HFFc6 (cell line): Measurements from ENCODE around the gene DNM2. TPM values are rescaled to one million over a fixed set of nuclear protein-coding genes. Genes with fewer than 3 reads are reported as not detected.

Source experiments
- DNase-seq: peaks from one replicate; pipeline ENCODE4 v3.0.0-alpha.2; 2018
- H3K27ac Mint-ChIP-seq: 2 replicates; pipeline ENCODE4 v1.8.0; 2020; ENCODE audit warnings: mild to moderate bottlenecking, mixed read lengths
- H3K27me3 Mint-ChIP-seq: 2 replicates; pipeline ENCODE4 v1.8.0; 2021; ENCODE audit warnings: mild to moderate bottlenecking, moderate library complexity, mixed read lengths; ENCODE audit not compliant: insufficient read depth
- H3K36me3 Mint-ChIP-seq: 2 replicates; pipeline ENCODE4 v1.8.0; 2021; ENCODE audit warnings: low read depth, mixed read lengths
- H3K4me1 Mint-ChIP-seq: 2 replicates; pipeline ENCODE4 v1.8.0; 2020; ENCODE audit warnings: low read depth, mixed read lengths
- H3K4me3 Mint-ChIP-seq: 2 replicates; pipeline ENCODE4 v1.8.0; 2020; ENCODE audit warnings: mild to moderate bottlenecking, moderate library complexity, mixed read lengths
- H3K9me3 Mint-ChIP-seq: 2 replicates; pipeline ENCODE4 v1.8.0; 2020; ENCODE audit warnings: mild to moderate bottlenecking, mixed read lengths
- total RNA-seq, 6 experiments: library from RNA; stranded (reverse); fragmentation: NEBNext Ultra II Directional; extraction: Animal tissue kit (Norgen Biotek cat#: 25700); gene quantifications; 2 replicates in 1 of 6; 3 replicates in 5 of 6; pipeline ENCODE4 v1.2.3, GENCODE V29; 2021
- TF ChIP-seq, protein P1 (sequence below): fragments of 200-600 bp; sonication (generic); IDR thresholded peaks from 2 replicates; pipeline ENCODE4 v1.5.0; 2021; ENCODE audit warnings: antibody characterized with exemption, mild to moderate bottlenecking

The DNM2 gene
- total RNA-seq, 6 experiments from 2014 or later = 91.5 to 122 (median 99.5) TPM

DNA sequence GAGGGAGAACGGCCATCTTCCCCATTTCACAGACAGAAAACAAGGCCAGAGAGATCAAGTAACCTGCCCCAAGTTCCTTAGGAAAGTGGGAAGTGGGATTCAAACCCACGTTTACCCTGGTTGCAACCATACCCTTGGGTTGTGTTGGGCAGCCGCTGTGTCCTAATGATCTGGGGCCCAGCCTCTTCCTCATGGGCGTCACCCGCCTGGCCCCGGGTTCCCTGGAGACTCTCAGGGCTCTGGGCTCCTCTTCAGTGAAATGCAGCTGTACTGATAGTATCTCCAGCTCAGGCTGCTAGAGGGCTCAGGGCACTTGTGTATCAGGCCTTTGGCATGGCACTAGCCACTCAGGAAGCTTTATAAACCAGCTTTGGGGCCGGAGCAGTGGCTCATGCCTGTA lies 108.4 kb downstream of the DNM2 start:
- no peak for DNase-seq
- no peaks in the 10 kb centered on the region for H3K9me3 Mint-ChIP-seq
- peaks cover 1% of the 10 kb centered on the region for H3K27me3 Mint-ChIP-seq
- H3K36me3 Mint-ChIP-seq = peaks cover 11% of the 10 kb centered on the region
- H3K27ac Mint-ChIP-seq = no peak overlapping the region
- H3K4me3 Mint-ChIP-seq = no peak overlapping the region
- TF ChIP-seq, protein P1, sequence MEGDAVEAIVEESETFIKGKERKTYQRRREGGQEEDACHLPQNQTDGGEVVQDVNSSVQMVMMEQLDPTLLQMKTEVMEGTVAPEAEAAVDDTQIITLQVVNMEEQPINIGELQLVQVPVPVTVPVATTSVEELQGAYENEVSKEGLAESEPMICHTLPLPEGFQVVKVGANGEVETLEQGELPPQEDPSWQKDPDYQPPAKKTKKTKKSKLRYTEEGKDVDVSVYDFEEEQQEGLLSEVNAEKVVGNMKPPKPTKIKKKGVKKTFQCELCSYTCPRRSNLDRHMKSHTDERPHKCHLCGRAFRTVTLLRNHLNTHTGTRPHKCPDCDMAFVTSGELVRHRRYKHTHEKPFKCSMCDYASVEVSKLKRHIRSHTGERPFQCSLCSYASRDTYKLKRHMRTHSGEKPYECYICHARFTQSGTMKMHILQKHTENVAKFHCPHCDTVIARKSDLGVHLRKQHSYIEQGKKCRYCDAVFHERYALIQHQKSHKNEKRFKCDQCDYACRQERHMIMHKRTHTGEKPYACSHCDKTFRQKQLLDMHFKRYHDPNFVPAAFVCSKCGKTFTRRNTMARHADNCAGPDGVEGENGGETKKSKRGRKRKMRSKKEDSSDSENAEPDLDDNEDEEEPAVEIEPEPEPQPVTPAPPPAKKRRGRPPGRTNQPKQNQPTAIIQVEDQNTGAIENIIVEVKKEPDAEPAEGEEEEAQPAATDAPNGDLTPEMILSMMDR = no peak
- H3K4me1 Mint-ChIP-seq = no peaks in the 10 kb centered on the region

DNA sequence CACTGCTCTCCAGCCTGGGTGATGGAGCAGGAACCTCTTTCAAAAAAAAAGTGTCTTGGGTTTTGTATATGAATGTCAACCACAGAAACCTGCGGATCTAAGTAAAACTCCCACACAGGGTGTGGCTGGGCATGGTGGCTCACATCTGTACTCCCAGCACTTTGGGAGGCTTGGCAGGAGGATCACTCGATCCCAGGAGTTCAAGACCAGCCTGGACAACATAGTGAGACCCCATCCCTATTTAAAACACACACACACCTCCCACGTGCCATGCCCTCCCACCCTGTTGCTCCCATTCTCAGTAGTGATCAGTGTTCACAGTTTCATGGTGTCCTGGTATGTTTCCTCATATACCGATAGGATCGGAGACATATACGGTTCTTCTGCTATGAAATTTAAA lies 109.0 kb downstream of the DNM2 start:
- no peaks in the 10 kb centered on the region for H3K4me1 Mint-ChIP-seq
- no peak overlapping the region for H3K27ac Mint-ChIP-seq
- TF ChIP-seq, protein P1 = no peak
- DNase-seq = no peak
- H3K27me3 Mint-ChIP-seq = peaks cover 1% of the 10 kb centered on the region
- no peaks in the 10 kb centered on the region for H3K9me3 Mint-ChIP-seq
- H3K36me3 Mint-ChIP-seq = peaks cover 10% of the 10 kb centered on the region
- H3K4me3 Mint-ChIP-seq = no peak overlapping the region

DNA sequence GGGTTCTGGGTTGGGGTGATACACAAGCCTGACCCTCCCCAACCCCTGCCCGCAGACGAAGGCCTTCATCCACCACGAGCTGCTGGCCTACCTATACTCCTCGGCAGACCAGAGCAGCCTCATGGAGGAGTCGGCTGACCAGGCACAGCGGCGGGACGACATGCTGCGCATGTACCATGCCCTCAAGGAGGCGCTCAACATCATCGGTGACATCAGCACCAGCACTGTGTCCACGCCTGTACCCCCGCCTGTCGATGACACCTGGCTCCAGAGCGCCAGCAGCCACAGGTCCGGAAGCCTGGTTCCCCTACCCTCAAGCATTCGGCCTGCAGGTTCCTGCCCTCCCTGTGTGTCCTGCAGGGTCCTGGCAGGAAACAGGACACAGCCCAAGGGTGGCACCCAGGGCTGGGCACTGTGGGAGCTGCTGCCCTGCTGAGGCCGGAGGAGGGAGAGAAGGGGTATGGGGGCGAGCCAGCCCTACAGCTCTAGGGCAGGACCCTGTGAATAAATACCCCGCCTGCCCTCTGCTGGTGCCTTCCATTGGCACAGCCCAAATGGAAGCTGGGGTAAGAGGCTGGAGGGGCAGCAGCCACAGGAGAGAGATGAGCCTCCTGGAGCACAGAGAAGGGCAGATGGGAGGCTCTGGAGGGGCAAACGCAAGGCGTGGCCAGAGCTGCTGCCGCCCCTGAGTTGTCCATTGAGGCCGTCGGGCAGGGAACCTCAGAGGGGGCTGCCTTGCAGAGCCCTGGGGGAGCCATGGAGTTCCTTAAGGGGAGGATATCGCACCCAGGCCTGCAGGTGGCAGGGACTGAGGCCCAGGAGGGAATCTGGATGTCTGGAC lies 111.3 kb downstream of the DNM2 start:
- TF ChIP-seq, protein P1 = peak; percentile 47
- no peak overlapping the region for H3K27ac Mint-ChIP-seq
- peaks cover 1% of the 10 kb centered on the region for H3K27me3 Mint-ChIP-seq
- DNase-seq = no peak
- H3K4me3 Mint-ChIP-seq = no peak overlapping the region
- H3K9me3 Mint-ChIP-seq = no peaks in the 10 kb centered on the region
- H3K4me1 Mint-ChIP-seq = no peaks in the 10 kb centered on the region
- H3K36me3 Mint-ChIP-seq = peaks cover 7% of the 10 kb centered on the region

DNA sequence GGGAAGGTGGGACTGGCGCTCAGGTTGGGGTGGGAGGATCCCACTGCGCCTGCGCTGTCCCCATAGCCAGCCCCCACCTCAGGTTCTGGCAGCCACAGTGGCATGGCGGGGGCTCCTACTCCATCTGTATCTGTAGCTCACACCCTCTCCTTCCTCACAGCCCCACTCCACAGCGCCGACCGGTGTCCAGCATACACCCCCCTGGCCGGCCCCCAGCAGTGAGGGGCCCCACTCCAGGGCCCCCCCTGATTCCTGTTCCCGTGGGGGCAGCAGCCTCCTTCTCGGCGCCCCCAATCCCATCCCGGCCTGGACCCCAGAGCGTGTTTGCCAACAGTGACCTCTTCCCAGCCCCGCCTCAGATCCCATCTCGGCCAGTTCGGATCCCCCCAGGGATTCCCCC lies 112.1 kb downstream of the DNM2 start:
- peaks cover 5% of the 10 kb centered on the region; the same call in 1 of the 2 replicates for H3K36me3 Mint-ChIP-seq
- no peaks in the 10 kb centered on the region for H3K4me1 Mint-ChIP-seq
- H3K9me3 Mint-ChIP-seq = no peaks in the 10 kb centered on the region
- TF ChIP-seq, protein P1 = no peak
- no peak overlapping the region for H3K4me3 Mint-ChIP-seq
- no peak overlapping the region for H3K27ac Mint-ChIP-seq
- peaks cover 1% of the 10 kb centered on the region for H3K27me3 Mint-ChIP-seq
- DNase-seq = no peak

DNA sequence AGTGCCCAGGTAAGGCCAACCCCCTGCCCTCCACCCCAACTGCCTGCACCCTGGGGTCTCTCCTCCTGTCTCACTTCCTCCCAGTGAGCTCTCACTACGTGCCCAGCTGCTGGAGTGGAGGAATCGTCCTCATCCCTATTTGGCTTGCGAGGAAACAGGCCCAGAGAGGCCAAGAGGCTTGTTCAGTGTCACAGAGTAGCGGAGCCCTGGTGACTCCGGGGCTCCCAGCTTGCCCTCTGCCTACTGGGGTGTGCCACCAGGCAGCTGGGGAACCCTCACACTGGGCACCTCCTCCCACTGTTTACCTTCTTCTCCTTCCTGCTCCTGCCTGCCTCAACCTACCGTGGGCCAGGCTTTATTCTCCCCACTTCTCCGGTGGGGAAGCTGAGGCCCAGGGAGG lies 112.5 kb downstream of the DNM2 start:
- Mint-ChIP-seq H3K9me3 (peaks cover under 1% of the 10 kb centered on the region; the same call in 1 of the 2 replicates), H3K4me1 (0 out of 2 replicates have a peak, but pooled peaks cover 2% of the 10 kb centered on the region), H3K36me3 (peaks cover 7% of the 10 kb centered on the region), H3K4me3 (no peak overlapping the region), H3K27ac (no peak overlapping the region), H3K27me3 (peaks cover 1% of the 10 kb centered on the region)
- TF ChIP-seq, protein P1 = no peak
- no peak for DNase-seq
